Measurements from ENCODE around the gene HID1. TPM values are rescaled to one million over a fixed set of nuclear protein-coding genes. Genes with fewer than 3 reads are reported as not detected.

Gene HID1
- total and polyA plus RNA-seq, 2 experiments from 2014 or later = 8.7 to 10.9 TPM

- peaks cover 7% of the 10 kb centered on the region for H3K4me1 Mint-ChIP-seq
- no peak overlapping the region for H3K4me3 Mint-ChIP-seq
- H3K27me3 Mint-ChIP-seq (ENCODE audit: insufficient read depth, low read depth, poor library complexity) = peaks cover 35% of the 10 kb centered on the region
- TF ChIP-seq CTCF (conservative IDR thresholded peaks at IDR 0.05; ENCODE audit: low read depth in 2 of 2) (peak; percentile 40 to 83), NANOG (IDR thresholded peaks at IDR 0.05; ENCODE audit: borderline replicate concordance) (no peak)
- H3K79me2 ChIP-seq (replicated peaks; ENCODE audit: insufficient read depth) = no peaks in the 10 kb centered on the region
- no peak overlapping the region for H3K27ac Mint-ChIP-seq
- peaks cover 13% of the 10 kb centered on the region for H3K4me1 ChIP-seq (ENCODE audit: insufficient read depth)
- no peaks in the 10 kb centered on the region for H3K36me3 Mint-ChIP-seq (ENCODE audit: low read depth)
- H3K27me3 ChIP-seq (ENCODE audit: insufficient read depth) = peaks cover 40% of the 10 kb centered on the region
- H3F3A ChIP-seq (replicated peaks; ENCODE audit: low read depth) = no peaks in the 10 kb centered on the region
- no peaks in the 10 kb centered on the region; the same call in 2 of the 3 replicates for H3K9me3 Mint-ChIP-seq
- H3K4me2 ChIP-seq = no peak overlapping the region; the same call in 1 of the 2 replicates
- H2AFZ ChIP-seq = 0 out of 2 replicates have a peak overlapping the region, but pooled peaks have one; percentile 52
- no peaks in the 10 kb centered on the region for H3K36me3 ChIP-seq (ENCODE audit: insufficient read depth)
- no peaks in the 10 kb centered on the region for H3K9me2 ChIP-seq (ENCODE audit: insufficient read depth)
- peak; percentile 26 for ATAC-seq
- no peaks in the 10 kb centered on the region for H4K20me1 ChIP-seq (replicated peaks; ENCODE audit: insufficient read depth)
- peak; percentile 82 for DNase-seq (ENCODE audit: low spot score)
- H3K4me3 ChIP-seq = no peak overlapping the region
- no peak overlapping the region for H3K27ac ChIP-seq (ENCODE audit: low read depth)
Measured at GRCh38 chr17:74919440-74920305, 52.9 kb downstream of the HID1 start.

- Mint-ChIP-seq H3K27me3 (ENCODE audit: insufficient read depth, low read depth, poor library complexity) (peaks cover 28% of the 10 kb centered on the region), H3K9me3 (no peaks in the 10 kb centered on the region; the same call in 2 of the 3 replicates), H3K36me3 (ENCODE audit: low read depth) (no peaks in the 10 kb centered on the region), H3K4me3 (no peak overlapping the region), H3K4me1 (peaks cover 7% of the 10 kb centered on the region), H3K27ac (no peak overlapping the region)
- H3K36me3 ChIP-seq (ENCODE audit: insufficient read depth) = no peaks in the 10 kb centered on the region; the same call in 1 of the 2 replicates
- no peaks in the 10 kb centered on the region for H4K20me1 ChIP-seq (replicated peaks; ENCODE audit: insufficient read depth)
- ATAC-seq = no peak
- H3K27ac ChIP-seq (ENCODE audit: low read depth) = no peak overlapping the region
- no peak for DNase-seq (ENCODE audit: low spot score)
- H3K4me1 ChIP-seq (ENCODE audit: insufficient read depth) = peaks cover 7% of the 10 kb centered on the region
- peaks cover 33% of the 10 kb centered on the region for H3K27me3 ChIP-seq (ENCODE audit: insufficient read depth)
- no peak overlapping the region for H3K4me2 ChIP-seq
- no peak overlapping the region for H3K4me3 ChIP-seq
- H3K79me2 ChIP-seq (replicated peaks; ENCODE audit: insufficient read depth) = no peaks in the 10 kb centered on the region
- H3K9me2 ChIP-seq (ENCODE audit: insufficient read depth) = no peaks in the 10 kb centered on the region
- H2AFZ ChIP-seq = no peak overlapping the region
- no peaks in the 10 kb centered on the region for H3F3A ChIP-seq (replicated peaks; ENCODE audit: low read depth)
- TF ChIP-seq ZNF114 (CRISPR knock-in tag; IDR thresholded peaks at IDR 0.05) = no peak
- TF ChIP-seq REST (IDR thresholded peaks at IDR 0.05; ENCODE audit: unreplicated experiment) = no peak
- no peak for TF ChIP-seq JUNB (IDR thresholded peaks at IDR 0.05; ENCODE audit: unreplicated experiment)
- no peak for TF ChIP-seq CTCF (conservative IDR thresholded peaks at IDR 0.05; ENCODE audit: low read depth in 2 of 2)
- no peak for TF ChIP-seq ETS1 (IDR thresholded peaks at IDR 0.05)
- no peak for TF ChIP-seq NANOG (IDR thresholded peaks at IDR 0.05; ENCODE audit: borderline replicate concordance)
- TF ChIP-seq STAT1 (IDR thresholded peaks at IDR 0.05; ENCODE audit: unreplicated experiment) = no peak
Measured at GRCh38 chr17:74918906-74919305, 53.7 kb downstream of the HID1 start.

Data from GM23338 (cell line).